Ascending aorta (tissue), 2 donors: Measurements from ENCODE around the gene TRIM43. TPM values are rescaled to one million over a fixed set of nuclear protein-coding genes. Genes with fewer than 3 reads are reported as not detected.
"Not testable (repeated sequence)": the region's sequence is repeated elsewhere in the genome, so short reads cannot be mapped to it uniquely, and the experiment has no call there.

Source experiments
- DNase-seq, 2 donors: peaks; one replicate each; pipeline ENCODE4 v3.0.0-alpha.2; 2019; ENCODE audit warnings: low spot score in 2 of 2
- H3K27ac ChIP-seq, 2 donors: fragments of 200-600 bp; sonication (generic); one replicate each; pipeline ENCODE4 v1.5.1; 2016 to 2017; ENCODE audit warnings: mild to moderate bottlenecking in 1 of 2
- H3K27me3 ChIP-seq: fragments of 200-600 bp; sonication (generic); one replicate; pipeline ENCODE4 v1.5.1; 2017
- H3K36me3 ChIP-seq, 2 donors: fragments of 200-600 bp; sonication (generic); one replicate each; pipeline ENCODE4 v1.5.1; 2016
- H3K4me1 ChIP-seq, 2 donors: fragments of 200-600 bp; sonication (generic); one replicate each; pipeline ENCODE4 v1.5.1; 2016 to 2017; ENCODE audit warnings: mild to moderate bottlenecking in 1 of 2
- H3K4me3 ChIP-seq, 2 donors: fragments of 200-600 bp; sonication (generic); one replicate each; pipeline ENCODE4 v1.5.1; 2016 to 2017; ENCODE audit warnings: mild to moderate bottlenecking in 1 of 2
- H3K9me3 ChIP-seq, 2 donors: fragments of 200-600 bp; sonication (generic); one replicate each; pipeline ENCODE4 v1.5.1; 2016
- intact Hi-C: fragments of 100-400 bp; cut with DNase I; formaldehyde crosslinking; loops from one replicate; pipeline ENCODE4 v1.15.1; 2023
- total RNA-seq: library from RNA; depleted of rRNA; stranded (reverse); fragments of >200 nt; gene quantifications from one replicate; pipeline ENCODE4 v1.1.0, GENCODE V29; 2016
- TF ChIP-seq, protein P1 (sequence below), 3 experiments: fragments of 200-600 bp in 2 of 3; fragments of 450-650 bp in 1 of 3; sonication (generic) in 2 of 3; IDR thresholded peaks; one replicate each; pipeline ENCODE4 v1.5.1; 2016 to 2019; ENCODE audit warnings: antibody characterized with exemption in 3 of 3, mild to moderate bottlenecking in 1 of 3, moderate library complexity in 1 of 3

Gene TRIM43
- total RNA-seq, 1 donor from 2014 or later = not detected

DNA sequence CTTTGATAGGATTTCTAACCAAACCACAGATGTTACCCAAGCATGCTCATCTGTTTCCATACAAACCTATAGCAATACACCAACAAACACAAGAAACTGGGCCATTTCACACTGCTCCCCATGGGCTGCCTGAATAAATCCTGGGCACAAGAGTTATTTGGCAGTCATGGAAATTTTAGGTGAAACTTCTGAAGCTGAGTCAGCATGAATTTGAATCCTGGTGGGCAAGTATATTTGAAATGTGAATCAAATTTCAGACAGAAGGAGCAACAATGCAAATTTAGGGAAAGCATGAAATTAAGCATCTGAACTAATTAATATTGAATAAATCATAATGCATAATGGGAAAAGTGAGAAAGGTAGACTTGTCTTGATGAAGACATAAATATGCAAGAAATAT lies 15.9 kb upstream of the TRIM43 start:
- intact Hi-C loops = no loop called here

DNA sequence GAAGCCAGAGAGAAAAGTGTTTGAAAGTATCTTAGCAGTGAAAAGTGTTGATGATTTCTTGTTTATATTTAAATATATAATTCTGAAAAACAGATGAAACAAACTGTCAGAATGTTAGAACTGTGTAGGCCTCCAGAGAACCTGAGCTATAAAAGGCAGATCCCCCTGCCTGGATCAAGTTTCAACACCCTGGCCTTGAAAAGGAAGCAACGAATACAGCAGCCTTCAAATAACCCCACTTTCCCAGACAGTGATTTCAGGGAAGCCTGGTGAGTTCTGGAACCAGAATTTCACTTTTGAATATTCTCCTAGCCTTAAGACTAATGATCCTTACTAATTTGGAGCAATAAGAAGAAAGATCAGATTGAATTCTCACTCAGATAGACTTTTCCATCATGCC lies 13.3 kb upstream of the TRIM43 start:
- intact Hi-C loops = no loop called here
- no peaks in the 10 kb centered on the region for H3K4me1 ChIP-seq
- TF ChIP-seq, protein P1, sequence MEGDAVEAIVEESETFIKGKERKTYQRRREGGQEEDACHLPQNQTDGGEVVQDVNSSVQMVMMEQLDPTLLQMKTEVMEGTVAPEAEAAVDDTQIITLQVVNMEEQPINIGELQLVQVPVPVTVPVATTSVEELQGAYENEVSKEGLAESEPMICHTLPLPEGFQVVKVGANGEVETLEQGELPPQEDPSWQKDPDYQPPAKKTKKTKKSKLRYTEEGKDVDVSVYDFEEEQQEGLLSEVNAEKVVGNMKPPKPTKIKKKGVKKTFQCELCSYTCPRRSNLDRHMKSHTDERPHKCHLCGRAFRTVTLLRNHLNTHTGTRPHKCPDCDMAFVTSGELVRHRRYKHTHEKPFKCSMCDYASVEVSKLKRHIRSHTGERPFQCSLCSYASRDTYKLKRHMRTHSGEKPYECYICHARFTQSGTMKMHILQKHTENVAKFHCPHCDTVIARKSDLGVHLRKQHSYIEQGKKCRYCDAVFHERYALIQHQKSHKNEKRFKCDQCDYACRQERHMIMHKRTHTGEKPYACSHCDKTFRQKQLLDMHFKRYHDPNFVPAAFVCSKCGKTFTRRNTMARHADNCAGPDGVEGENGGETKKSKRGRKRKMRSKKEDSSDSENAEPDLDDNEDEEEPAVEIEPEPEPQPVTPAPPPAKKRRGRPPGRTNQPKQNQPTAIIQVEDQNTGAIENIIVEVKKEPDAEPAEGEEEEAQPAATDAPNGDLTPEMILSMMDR (IDR thresholded peaks at IDR 0.05) = no peak
- H3K27ac ChIP-seq = no peak overlapping the region
- DNase-seq = no peak
- no peak overlapping the region for H3K4me3 ChIP-seq
- H3K9me3 ChIP-seq = no peaks in the 10 kb centered on the region
- no peaks in the 10 kb centered on the region for H3K36me3 ChIP-seq
- H3K27me3 ChIP-seq = no peaks in the 10 kb centered on the region

More for the DNA sequence above, 15.9 kb upstream of the TRIM43 start:
- no peak overlapping the region for H3K4me3 ChIP-seq
- no peaks in the 10 kb centered on the region for H3K36me3 ChIP-seq
- H3K4me1 ChIP-seq = no peaks in the 10 kb centered on the region
- no peaks in the 10 kb centered on the region for H3K27me3 ChIP-seq
- DNase-seq = no peak
- H3K9me3 ChIP-seq = no peaks in the 10 kb centered on the region
- TF ChIP-seq, protein P1 (IDR thresholded peaks at IDR 0.05) = no peak
- no peak overlapping the region for H3K27ac ChIP-seq

DNA sequence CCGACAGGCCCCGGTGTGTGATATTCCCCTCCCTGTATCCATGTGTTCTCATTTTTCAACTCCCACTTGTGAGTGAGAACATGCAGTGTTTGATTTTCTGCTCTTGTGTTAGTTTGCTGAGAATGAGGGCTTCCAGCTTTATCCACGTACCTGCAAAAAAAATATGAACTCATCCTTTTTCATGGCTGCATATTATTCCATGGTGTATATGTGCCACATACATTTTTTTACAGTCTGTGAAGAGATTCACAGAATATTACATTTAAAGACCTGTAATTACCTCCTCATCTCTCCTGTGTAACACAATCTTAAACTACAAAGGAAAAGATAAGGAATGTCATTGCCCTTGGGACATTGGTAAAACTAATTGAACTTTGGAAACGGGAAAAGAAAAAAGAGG lies 8.3 kb upstream of the TRIM43 start:
- H3K27me3 ChIP-seq, H3K9me3 ChIP-seq, intact Hi-C loops, H3K36me3 ChIP-seq, DNase-seq, H3K4me3 ChIP-seq, H3K27ac ChIP-seq, H3K4me1 ChIP-seq: not testable (repeated sequence)

DNA sequence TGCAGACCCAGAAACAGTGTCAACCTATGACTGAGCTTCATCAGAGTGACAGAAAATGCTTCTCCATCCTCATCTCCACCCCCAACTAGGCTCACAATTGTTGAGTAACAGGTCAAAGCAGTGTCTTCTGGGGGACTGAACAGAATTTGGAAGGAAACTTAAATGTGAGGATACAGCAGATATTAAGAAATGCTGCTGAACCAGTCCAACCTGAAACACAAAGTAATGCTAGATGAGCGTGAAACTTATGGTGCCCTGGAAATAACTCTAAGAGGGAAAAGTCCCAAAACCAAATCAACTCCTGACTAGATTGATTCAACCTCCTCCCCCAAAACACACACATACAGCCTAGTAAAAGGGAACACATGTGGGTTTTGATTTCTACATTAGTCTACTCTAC lies 7.5 kb upstream of the TRIM43 start:
- H3K4me1 ChIP-seq, H3K4me3 ChIP-seq, intact Hi-C loops, H3K27me3 ChIP-seq, H3K27ac ChIP-seq, H3K9me3 ChIP-seq, H3K36me3 ChIP-seq, DNase-seq: not testable (repeated sequence)

DNA sequence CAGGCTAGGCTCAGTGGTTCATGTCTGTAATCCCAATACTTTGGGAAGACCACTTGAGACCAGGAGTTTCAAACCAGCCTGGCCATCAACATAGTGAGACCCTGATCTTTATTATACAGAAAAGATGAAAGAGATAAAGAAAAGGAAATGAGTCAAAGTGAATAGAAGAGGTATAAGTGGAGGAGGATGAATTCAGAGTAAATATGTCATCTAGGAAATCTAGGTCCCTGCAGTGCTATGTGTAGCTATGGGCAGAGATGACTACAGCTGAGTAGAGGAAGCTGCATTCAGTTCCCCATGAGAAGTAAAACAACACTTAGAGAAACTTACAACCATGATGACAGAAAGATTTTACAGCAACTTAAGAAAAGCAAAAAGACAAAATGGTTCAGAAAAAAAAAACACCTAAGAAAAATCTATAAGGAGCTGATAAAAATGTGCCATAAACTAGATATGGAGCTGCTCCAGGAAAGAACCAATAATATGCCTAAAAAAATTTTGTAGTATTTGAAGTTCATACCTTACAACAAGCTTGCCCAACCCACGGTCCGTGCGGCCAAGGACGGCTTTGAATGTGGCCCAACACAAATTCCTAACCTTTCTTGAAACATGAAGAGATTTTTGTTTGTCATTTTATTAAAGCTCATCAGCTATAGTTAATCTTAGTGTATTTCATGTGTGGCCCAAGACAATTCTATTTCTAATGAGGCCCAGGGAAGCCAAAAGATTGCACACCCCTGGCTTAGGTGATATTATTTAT lies 1.8 kb upstream of the TRIM43 start:
- H3K36me3 ChIP-seq, H3K4me3 ChIP-seq, intact Hi-C loops, H3K9me3 ChIP-seq, DNase-seq, H3K27ac ChIP-seq, H3K27me3 ChIP-seq, H3K4me1 ChIP-seq: not testable (repeated sequence)

DNA sequence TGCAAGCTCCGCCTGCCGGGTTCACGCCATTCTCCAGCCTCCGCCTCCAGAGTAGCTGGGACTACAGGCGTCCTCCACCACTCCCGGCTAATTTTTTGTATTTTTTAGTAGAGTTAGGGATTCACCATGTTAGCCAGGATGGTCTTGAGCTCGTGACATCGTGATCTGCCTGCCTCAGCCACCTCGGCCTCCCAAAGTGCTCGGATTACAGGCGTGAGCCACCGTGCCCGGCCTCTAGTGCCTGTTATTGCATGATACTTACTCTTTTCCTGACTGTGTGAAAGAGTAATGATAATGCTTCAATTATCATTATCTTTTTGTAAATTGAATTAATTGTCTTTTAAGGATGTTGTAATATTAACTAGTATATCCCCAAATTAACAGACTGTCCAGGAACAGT lies 1.2 kb downstream of the TRIM43 start:
- intact Hi-C loops, DNase-seq, H3K36me3 ChIP-seq, H3K27ac ChIP-seq, H3K4me3 ChIP-seq, H3K27me3 ChIP-seq, H3K9me3 ChIP-seq, H3K4me1 ChIP-seq: not testable (repeated sequence)

DNA sequence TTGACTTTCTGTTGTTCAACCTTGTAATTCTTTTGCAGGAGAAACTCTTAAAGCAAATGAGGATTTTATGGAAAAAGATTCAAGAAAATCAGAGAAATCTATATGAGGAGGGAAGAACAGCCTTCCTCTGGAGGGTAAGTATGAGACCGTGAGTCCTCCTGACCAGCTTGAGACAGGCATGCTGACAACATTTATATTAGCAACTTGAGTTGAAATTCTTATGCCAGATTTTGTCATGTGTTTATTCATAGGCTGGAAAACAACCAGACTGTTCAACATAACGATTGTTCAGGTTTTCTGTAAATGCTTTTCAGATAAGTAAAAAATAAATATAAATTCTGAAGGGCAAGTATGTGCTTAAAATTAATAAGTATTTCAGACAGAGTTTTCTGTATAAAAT lies 3.2 kb downstream of the TRIM43 start:
- intact Hi-C loops, H3K4me1 ChIP-seq, H3K9me3 ChIP-seq, DNase-seq, H3K27ac ChIP-seq, H3K4me3 ChIP-seq, H3K36me3 ChIP-seq, H3K27me3 ChIP-seq: not testable (repeated sequence)

DNA sequence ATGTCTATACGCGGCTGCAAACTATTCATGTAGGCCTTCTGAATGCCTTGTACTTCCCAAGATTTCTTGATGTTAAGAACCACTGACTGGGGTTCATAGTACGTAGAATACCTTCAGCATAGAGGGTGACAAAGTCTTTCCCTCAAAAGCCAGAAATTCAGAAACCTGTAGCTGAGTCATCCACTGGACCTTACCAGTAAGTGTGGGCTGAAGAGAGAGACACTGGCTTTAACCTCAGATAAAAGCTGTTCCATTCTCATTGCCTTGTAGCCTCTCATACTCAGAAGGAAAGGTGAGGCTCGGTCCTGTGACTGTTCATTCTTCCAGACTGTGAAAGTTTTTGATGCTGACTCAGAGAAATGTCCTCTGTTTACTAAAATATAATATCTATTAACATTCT lies 9.5 kb downstream of the TRIM43 start:
- H3K9me3 ChIP-seq, H3K27me3 ChIP-seq, intact Hi-C loops, H3K4me1 ChIP-seq, H3K36me3 ChIP-seq, H3K27ac ChIP-seq, DNase-seq, H3K4me3 ChIP-seq: not testable (repeated sequence)

DNA sequence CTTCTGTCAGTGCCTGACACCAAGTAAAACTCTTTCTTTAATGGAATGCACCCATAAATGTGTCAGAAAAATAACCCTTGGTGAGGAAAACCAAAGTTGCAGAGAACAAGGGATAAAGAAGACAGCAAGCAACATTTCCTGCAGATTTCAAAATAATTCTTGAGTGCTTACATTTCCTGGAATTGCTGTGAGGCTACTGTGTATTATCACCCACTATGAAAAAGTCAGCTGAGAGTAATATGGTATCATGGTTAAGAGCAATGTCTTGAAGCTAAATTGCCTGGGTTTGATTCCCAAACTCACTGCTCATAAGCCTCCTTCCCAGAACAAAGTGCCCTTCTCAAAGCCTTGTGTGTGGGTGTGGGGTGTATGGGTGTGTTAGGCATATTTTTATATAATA lies 10.3 kb downstream of the TRIM43 start:
- H3K27ac ChIP-seq, H3K27me3 ChIP-seq, H3K36me3 ChIP-seq, H3K9me3 ChIP-seq, H3K4me1 ChIP-seq, DNase-seq, intact Hi-C loops, H3K4me3 ChIP-seq: not testable (repeated sequence)

DNA sequence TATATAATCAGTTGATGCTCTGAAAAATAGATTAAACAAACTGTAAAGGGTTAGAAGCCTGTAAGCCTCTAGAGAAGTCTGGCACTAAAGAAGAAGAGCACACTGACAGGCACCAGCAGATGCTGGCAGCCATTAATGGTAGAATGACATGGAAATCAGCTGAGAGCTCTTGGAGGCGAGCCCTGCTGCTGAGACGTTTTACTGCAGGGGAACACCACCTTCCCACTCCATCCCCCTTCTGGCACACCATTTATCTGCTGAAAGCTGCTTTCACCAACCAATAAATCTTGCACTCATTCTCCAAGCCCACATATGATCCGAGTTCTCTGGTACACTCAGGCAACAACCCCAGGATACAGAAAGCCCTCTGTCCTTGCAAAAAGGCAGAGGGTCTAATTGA lies 16.6 kb downstream of the TRIM43 start:
- H3K27ac ChIP-seq, H3K9me3 ChIP-seq, H3K4me3 ChIP-seq, H3K27me3 ChIP-seq, intact Hi-C loops, DNase-seq, H3K36me3 ChIP-seq, H3K4me1 ChIP-seq: not testable (repeated sequence)

DNA sequence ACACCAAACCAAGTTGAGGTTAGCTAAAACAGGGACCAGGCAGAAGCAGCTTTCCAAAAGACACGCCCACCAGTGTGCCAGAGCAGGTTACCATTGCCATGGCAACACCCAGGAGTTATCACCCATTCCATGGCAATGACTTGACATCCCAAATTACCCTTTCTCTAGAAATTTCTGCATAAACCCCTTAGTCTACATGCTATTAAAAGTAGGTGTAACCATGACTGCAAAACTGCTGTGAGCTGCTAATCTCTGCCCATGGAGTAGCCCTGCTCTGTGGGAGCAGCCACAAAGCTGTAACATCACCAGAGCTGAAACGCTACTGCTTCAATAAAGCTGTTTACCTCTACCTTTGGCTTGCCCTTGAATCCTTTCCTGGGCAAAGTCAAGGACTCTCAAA lies 18.0 kb downstream of the TRIM43 start:
- H3K36me3 ChIP-seq, H3K27me3 ChIP-seq, H3K4me3 ChIP-seq, H3K4me1 ChIP-seq, H3K9me3 ChIP-seq, DNase-seq, H3K27ac ChIP-seq, intact Hi-C loops: not testable (repeated sequence)

DNA sequence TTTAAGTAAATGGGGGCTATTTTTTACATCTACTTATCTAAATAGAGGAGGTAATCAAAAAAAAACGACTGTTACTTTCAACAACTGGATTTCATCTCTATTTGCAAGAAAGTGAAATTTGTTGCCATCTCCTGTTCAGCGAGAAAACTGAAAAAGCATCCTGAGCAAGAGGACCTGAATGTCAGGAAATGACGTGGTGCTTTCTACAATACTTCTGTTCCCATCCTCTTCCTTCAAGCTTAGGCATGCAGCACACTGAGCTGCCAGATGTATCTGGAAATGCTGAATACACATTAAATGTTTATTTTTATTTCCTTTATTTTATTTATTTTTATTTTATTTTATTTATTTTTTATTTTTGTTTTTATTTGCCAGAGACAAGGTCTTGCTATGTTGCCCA lies 21.2 kb downstream of the TRIM43 start:
- H3K27ac ChIP-seq, DNase-seq, H3K27me3 ChIP-seq, H3K36me3 ChIP-seq, H3K4me3 ChIP-seq, H3K4me1 ChIP-seq, H3K9me3 ChIP-seq, intact Hi-C loops: not testable (repeated sequence)

DNA sequence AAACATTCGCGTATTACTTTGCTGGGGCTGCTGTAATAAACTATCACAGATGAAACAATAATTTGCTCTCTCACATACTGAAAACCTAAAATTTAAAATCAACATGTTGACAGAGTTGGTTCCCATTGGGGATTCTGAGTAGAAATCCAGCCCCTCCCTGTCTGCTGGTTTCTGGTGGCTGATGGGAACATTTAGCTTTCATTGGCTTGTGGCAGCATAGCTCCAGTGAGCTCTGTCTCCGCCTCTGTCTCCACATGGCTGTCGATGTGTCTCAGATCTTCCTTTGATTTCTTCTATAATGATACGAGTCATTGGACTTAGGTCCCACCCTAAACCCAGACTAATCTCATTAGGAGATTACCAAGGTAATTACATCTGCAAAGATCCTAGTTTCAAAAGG lies 30.9 kb downstream of the TRIM43 start:
- DNase-seq, H3K27ac ChIP-seq, H3K36me3 ChIP-seq, intact Hi-C loops, H3K4me1 ChIP-seq, H3K27me3 ChIP-seq, H3K4me3 ChIP-seq, H3K9me3 ChIP-seq: not testable (repeated sequence)
